Heart left ventricle (tissue), 16 donors: Measurements from ENCODE around the gene DCAF8L2. TPM values are rescaled to one million over a fixed set of nuclear protein-coding genes. Genes with fewer than 3 reads are reported as not detected.
"Not testable (repeated sequence)": the region's sequence is repeated elsewhere in the genome, so short reads cannot be mapped to it uniquely, and the experiment has no call there.

Experiments
- ATAC-seq, 4 donors: fragments of 200-7000 bp; cut with Tn5 transposase; one replicate each; pipeline ENCODE4 v1.9.1; 2020 to 2022; ENCODE audit warnings: moderate library complexity in 4 of 4, mild to moderate bottlenecking in 3 of 4, moderate number of reproducible peaks in 1 of 4
- DNase-seq, 5 donors: peaks; one replicate each; pipeline ENCODE4 v3.0.0-alpha.2; 2020
- H3K27ac ChIP-seq, 12 donors: fragments of 200-600 bp; sonication (generic) in 4 of 12; one replicate each; pipeline versions ENCODE4 v1.5.0 to v1.8.0; 2016 to 2022; ENCODE audit warnings: mild to moderate bottlenecking in 2 of 12
- H3K27me3 ChIP-seq, 9 donors: fragments of 200-600 bp; sonication (generic) in 2 of 9; one replicate each; pipeline versions ENCODE4 v1.5.1 to v1.8.0; 2016 to 2022; ENCODE audit warnings: mild to moderate bottlenecking in 3 of 9
- H3K36me3 ChIP-seq, 9 donors: fragments of 200-600 bp; sonication (generic) in 2 of 9; one replicate each; pipeline versions ENCODE4 v1.5.0 to v1.8.0; 2018 to 2022; ENCODE audit warnings: mild to moderate bottlenecking in 2 of 9
- H3K4me1 ChIP-seq, 12 donors: fragments of 200-600 bp; sonication (generic) in 4 of 12; one replicate each; pipeline versions ENCODE4 v1.5.0 to v1.8.0; 2016 to 2022; ENCODE audit warnings: mild to moderate bottlenecking in 3 of 12
- H3K4me3 ChIP-seq, 12 donors: fragments of 200-600 bp; sonication (generic) in 4 of 12; one replicate each; pipeline versions ENCODE4 v1.5.0 to v1.8.0; 2017 to 2022; ENCODE audit warnings: mild to moderate bottlenecking in 9 of 12, moderate library complexity in 4 of 12
- H3K9me3 ChIP-seq, 12 donors: fragments of 200-600 bp; sonication (generic) in 4 of 12; one replicate each; pipeline versions ENCODE4 v1.5.0 to v1.8.0; 2016 to 2022; ENCODE audit warnings: mild to moderate bottlenecking in 1 of 12
- POLR2A ChIP-seq, 2 donors: fragments of 450-650 bp; IDR thresholded peaks; one replicate each; pipeline ENCODE4 v1.6.1; 2017; ENCODE audit warnings: antibody characterized with exemption in 2 of 2, mild to moderate bottlenecking in 2 of 2, moderate library complexity in 2 of 2
- WGBS, 4 donors: extraction: QIAGEN DNeasy Blood & Tissue Kit in 2 of 4; methylation state at CpG; one replicate each; pipeline versions ENCODE4 v1.1.5 to v1.1.7; 2013 to 2018; 5-methylcytosine and 5-hydroxymethylcytosine counted together
- intact Hi-C, 10 donors: fragments of 100-400 bp; cut with DNase I; formaldehyde crosslinking; loops; one replicate each; pipeline versions ENCODE4 v1.11.1 to v1.14.2; 2022
- polyA plus RNA-seq, 2 donors: library from polyadenylated mRNA; stranded (reverse); fragments of 200-250 nt; gene quantifications; one replicate each; pipeline ENCODE4 v1.2.3, GENCODE V29; 2013
- total RNA-seq, 9 donors: library from RNA; depleted of rRNA in 2 of 9; stranded (reverse); fragments of >200 nt in 2 of 9; fragmentation: NEBNext Ultra II Directional in 3 of 9; extraction: Animal tissue kit (Norgen Biotek cat#: 25700) in 3 of 9; gene quantifications; one replicate each; pipeline versions ENCODE4 v1.1.0 to v1.2.4, GENCODE V29; 2016 to 2023
- TF ChIP-seq, protein P1 (sequence below), 12 donors: fragments of 200-600 bp; sonication (generic) in 4 of 12; IDR thresholded peaks; one replicate each; pipeline versions ENCODE4 v1.5.0 to v1.8.0; 2018 to 2022; ENCODE audit warnings: antibody characterized with exemption in 12 of 12, mild to moderate bottlenecking in 5 of 12
- donor health status: ischemic (EF 13 %, LVEDD 7.1; RV severe dilation, severe dysfunction).
- donor health status: healthy with polysubstance abuse.
- donor health status: DM: no; HTN: yes; CAD: no.
- donor health status: DM: no; HTN: no; CAD: no.
- donor health status: ischemic (EF 25% LVEDD 6.9; RV normal size, moderate dysfunction).
- donor health status: ischemic (EF 25% LVEDD 5.7; RV mildly dilated, moderate dysfunction).
- donor health status: healthy.
- donor health status: DM: yes; HTN: yes; CAD: no.
- donor health status: ischemic (EF 35%, LVEDD 5.7; RV mildly dilated, moderate dysfunction).
- donor health status: nonischemic (EF 11% LVEDD 7.7; RV severe dilation, severe dysfunction).
- donor health status: DM: yes; HTN: yes; CAD: no.
- donor health status: PGD.
- donor health status: ischemic (EF 29% LVEDD 5.4; RV normal size, mild dysfunction).
- donor health status: nonischemic (EF 23%, LVEDD 6.1; RV moderate dilation, normal function).

DCAF8L2 gene
- total and polyA plus RNA-seq, 11 donors: not detected

DNA sequence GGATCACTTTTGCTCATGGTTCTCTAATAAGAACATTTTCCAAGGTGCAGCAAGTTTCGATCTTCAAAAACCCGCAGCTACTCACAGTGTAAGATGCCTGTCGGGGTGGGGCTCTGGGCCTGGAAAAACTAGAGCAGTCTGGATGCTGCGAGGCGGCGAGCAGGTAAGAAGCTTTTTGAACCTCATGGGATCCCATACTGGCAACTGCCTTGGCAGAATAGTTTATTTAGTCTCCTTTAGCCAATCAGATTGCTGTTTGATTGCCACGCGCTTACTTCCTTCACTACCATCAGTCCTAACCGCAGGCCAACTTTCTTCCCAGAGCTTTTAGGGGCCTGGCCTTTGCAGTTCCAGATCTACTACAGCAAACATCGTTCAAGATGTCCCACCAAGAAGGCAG is 156.4 kb downstream of the DCAF8L2 start:
- 87 to 96% (median 92%) methylated on average over 10 of the region's 10 CpGs for WGBS, 4 donors
- ATAC-seq (no peak), DNase-seq (no peak)
- H3K9me3 ChIP-seq: no peaks in the 10 kb centered on the region
- TF ChIP-seq, protein P1, sequence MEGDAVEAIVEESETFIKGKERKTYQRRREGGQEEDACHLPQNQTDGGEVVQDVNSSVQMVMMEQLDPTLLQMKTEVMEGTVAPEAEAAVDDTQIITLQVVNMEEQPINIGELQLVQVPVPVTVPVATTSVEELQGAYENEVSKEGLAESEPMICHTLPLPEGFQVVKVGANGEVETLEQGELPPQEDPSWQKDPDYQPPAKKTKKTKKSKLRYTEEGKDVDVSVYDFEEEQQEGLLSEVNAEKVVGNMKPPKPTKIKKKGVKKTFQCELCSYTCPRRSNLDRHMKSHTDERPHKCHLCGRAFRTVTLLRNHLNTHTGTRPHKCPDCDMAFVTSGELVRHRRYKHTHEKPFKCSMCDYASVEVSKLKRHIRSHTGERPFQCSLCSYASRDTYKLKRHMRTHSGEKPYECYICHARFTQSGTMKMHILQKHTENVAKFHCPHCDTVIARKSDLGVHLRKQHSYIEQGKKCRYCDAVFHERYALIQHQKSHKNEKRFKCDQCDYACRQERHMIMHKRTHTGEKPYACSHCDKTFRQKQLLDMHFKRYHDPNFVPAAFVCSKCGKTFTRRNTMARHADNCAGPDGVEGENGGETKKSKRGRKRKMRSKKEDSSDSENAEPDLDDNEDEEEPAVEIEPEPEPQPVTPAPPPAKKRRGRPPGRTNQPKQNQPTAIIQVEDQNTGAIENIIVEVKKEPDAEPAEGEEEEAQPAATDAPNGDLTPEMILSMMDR (IDR thresholded peaks at IDR 0.05): no peak
- TF ChIP-seq POLR2A (IDR thresholded peaks at IDR 0.05): no peak
- H3K36me3 ChIP-seq: no peaks in the 10 kb centered on the region
- no peaks in the 10 kb centered on the region for H3K27me3 ChIP-seq
- intact Hi-C loops: no loop called here
- H3K4me1 ChIP-seq: no peaks in the 10 kb centered on the region
- H3K27ac ChIP-seq: no peak overlapping the region
- no peak overlapping the region for H3K4me3 ChIP-seq

DNA sequence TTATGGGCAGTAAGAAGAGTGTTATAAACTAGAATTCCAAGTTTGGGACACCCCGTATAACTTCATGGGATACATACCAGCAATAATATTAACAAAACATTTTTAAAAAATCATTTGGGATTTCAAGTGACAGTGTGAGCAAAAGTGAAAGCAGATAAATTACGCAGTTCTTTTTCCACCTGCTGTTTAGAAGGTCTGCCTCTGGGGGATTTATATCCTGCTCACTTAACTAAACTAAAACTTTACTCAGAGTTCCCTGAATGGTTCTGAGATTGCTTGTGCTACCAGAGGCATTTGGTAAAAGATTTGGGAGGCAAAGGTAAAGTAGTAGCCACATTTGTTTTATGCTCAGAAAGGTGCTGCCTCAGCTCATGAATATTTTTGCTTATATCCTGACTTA is 160.2 kb downstream of the DCAF8L2 start:
- DNase-seq, H3K9me3 ChIP-seq, H3K4me3 ChIP-seq, ATAC-seq, H3K36me3 ChIP-seq, H3K4me1 ChIP-seq, H3K27ac ChIP-seq, intact Hi-C loops, H3K27me3 ChIP-seq: not testable (repeated sequence)
- 60 to 73% (median 65%) methylated on average over 2 of the region's 2 CpGs for WGBS, 4 donors

DNA sequence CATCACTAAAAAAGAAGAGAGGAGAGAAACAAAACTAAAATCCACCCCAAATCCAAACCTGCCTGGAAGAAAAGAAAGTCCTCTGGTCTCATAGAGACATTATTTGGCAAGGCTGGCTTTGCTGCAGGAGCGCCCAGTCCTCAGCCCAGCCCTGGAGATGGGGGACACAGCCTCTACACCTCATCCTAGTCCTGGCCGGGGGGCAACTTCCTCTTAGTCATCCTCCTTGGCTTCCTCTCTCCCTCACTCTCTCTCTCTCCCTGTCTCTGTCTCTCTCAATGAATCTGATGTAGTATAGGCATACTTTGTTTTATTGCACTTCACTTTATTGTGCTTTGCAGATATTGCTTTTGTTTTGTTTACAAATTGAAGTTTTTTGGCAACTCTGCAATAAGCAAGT is 161.8 kb downstream of the DCAF8L2 start:
- intact Hi-C loops: no loop called here
- DNase-seq (no peak), ATAC-seq (no peak)
- Histone ChIP-seq H3K27me3 (no peaks in the 10 kb centered on the region), H3K36me3 (no peaks in the 10 kb centered on the region), H3K9me3 (no peaks in the 10 kb centered on the region), H3K4me3 (no peak overlapping the region), H3K27ac (no peak overlapping the region), H3K4me1 (no peaks in the 10 kb centered on the region)
- 40 to 50% (median 44%) methylated on average over 2 of the region's 2 CpGs for WGBS, 4 donors
- TF ChIP-seq, protein P1 (IDR thresholded peaks at IDR 0.05): no peak
- no peak for TF ChIP-seq POLR2A (IDR thresholded peaks at IDR 0.05)

DNA sequence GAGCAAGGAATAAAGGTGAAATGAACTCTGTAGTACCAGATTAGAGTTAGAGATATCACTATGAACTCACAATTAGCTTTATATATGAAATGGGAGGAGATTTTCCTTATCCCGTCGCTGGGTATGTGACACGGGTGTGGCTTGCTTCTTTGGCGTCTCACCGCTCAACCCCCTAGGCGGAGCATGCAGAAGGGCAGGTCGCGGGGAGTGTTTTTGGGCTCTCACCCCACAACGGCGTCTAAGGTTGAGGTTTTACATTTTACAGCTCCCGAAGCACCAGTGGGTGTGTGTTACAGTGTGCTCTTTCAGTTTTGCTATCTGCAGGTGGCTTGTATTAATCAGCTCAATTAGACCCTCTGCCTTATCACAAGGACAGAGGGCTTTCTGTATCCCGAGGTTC is 175.6 kb downstream of the DCAF8L2 start:
- no peak for TF ChIP-seq POLR2A (IDR thresholded peaks at IDR 0.05)
- TF ChIP-seq, protein P1 (IDR thresholded peaks at IDR 0.05): no peak
- no peaks in the 10 kb centered on the region for H3K9me3 ChIP-seq
- WGBS, 4 donors: 69 to 83% (median 79%) methylated on average over 12 of the region's 12 CpGs
- ATAC-seq (no peak), DNase-seq (no peak)
- no peak overlapping the region for H3K27ac ChIP-seq
- H3K4me1 ChIP-seq: no peaks in the 10 kb centered on the region
- no peaks in the 10 kb centered on the region for H3K27me3 ChIP-seq
- intact Hi-C loops: no loop called here
- H3K4me3 ChIP-seq: no peak overlapping the region
- no peaks in the 10 kb centered on the region for H3K36me3 ChIP-seq

DNA sequence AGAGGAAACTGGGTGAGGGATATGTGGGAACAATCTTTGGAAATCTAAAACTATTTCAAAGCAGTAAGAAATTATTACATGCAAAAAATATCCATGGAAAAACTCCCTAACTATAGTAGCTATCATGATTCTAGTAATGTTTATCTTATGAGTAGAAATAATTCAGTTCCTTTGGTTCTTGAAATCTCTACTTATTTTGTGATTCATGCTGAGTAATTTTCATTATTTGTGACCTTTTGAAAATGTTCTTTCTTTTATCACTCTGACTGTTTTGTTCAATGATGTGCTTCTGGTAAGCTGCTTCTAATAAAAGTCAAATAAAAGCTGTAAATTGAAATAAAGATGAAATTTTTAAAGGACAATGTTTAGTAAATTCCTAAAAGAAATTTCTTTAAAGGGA is 177.2 kb downstream of the DCAF8L2 start:
- Histone ChIP-seq H3K9me3 (no peaks in the 10 kb centered on the region), H3K27ac (no peak overlapping the region), H3K4me1 (no peaks in the 10 kb centered on the region), H3K27me3 (no peaks in the 10 kb centered on the region), H3K4me3 (no peak overlapping the region), H3K36me3 (no peaks in the 10 kb centered on the region)
- no peak for TF ChIP-seq POLR2A (IDR thresholded peaks at IDR 0.05)
- TF ChIP-seq, protein P1 (IDR thresholded peaks at IDR 0.05): no peak
- DNase-seq (no peak), ATAC-seq (no peak)
- intact Hi-C loops: no loop called here
